Caco-2 (cell line): ENCODE results near the gene DUSP12. TPM values are rescaled to one million over a fixed set of nuclear protein-coding genes. Genes with fewer than 3 reads are reported as not detected.

ENCODE experiments used
- BruUV-seq: library from RNA; stranded (reverse); fragments of 400-500 nt; replicated peaks from 2 replicates; lab custom pipeline; 2021; lab: Mats Ljungman, UMichigan
- CTCF ChIA-PET: fragments of 300-600 bp; sonication (Branson Sonifier 250); formaldehyde crosslinking; loops from one replicate; lab custom pipeline; 2022; ENCODE audit warnings: antibody characterized with exemption; lab: Charles Lee
- POLR2A ChIA-PET: fragments of 300-600 bp; sonication (Branson Sonifier 250); formaldehyde crosslinking; loops from one replicate; lab custom pipeline; 2022; ENCODE audit warnings: antibody characterized with exemption; lab: Charles Lee
- DNase-seq, 2 experiments: peaks; one replicate each; pipeline versions ENCODE4 v3.0.0 to v3.0.0-alpha.2; 2020 to 2022
- H3K27me3 ChIP-seq: replicated peaks from 2 replicates; pipeline ENCODE4 v1.6.0; 2011; ENCODE audit warnings: low read length; ENCODE audit not compliant: control insufficient read depth, insufficient read depth
- H3K36me3 ChIP-seq: 2 replicates; pipeline ENCODE4 v1.5.1; 2011; ENCODE audit warnings: low read length; ENCODE audit not compliant: control insufficient read depth, insufficient read depth
- H3K4me1 ChIP-seq: fragments of 250-450 bp; sonication (Bioruptor Pico); 2 replicates; pipeline ENCODE4 v1.5.1; 2020; ENCODE audit warnings: mild to moderate bottlenecking
- H3K4me3 ChIP-seq: 2 replicates; pipeline ENCODE4 v1.5.1; 2011; ENCODE audit warnings: low read depth, mild to moderate bottlenecking, control low read depth, low read length
- H3K9me3 ChIP-seq: fragments of 250-450 bp; sonication (Bioruptor Pico); 2 replicates; pipeline ENCODE4 v1.5.1; 2020; ENCODE audit warnings: mild to moderate bottlenecking, moderate library complexity
- H3K27ac Mint-ChIP-seq: one replicate; pipeline ENCODE4 v1.8.0; 2022; ENCODE audit warnings: mixed read lengths; ENCODE audit not compliant: unreplicated experiment
- H3K27me3 Mint-ChIP-seq: one replicate; pipeline ENCODE4 v1.8.0; 2022; ENCODE audit warnings: mixed read lengths; ENCODE audit not compliant: insufficient read depth, unreplicated experiment
- H3K36me3 Mint-ChIP-seq: one replicate; pipeline ENCODE4 v1.8.0; 2022; ENCODE audit warnings: mild to moderate bottlenecking, mixed read lengths; ENCODE audit not compliant: insufficient read depth, unreplicated experiment
- H3K4me1 Mint-ChIP-seq: one replicate; pipeline ENCODE4 v1.8.0; 2022; ENCODE audit warnings: low read depth, mixed read lengths; ENCODE audit not compliant: unreplicated experiment
- H3K4me3 Mint-ChIP-seq: one replicate; pipeline ENCODE4 v1.8.0; 2022; ENCODE audit warnings: mild to moderate bottlenecking, moderate library complexity, mixed read lengths; ENCODE audit not compliant: unreplicated experiment
- H3K9me3 Mint-ChIP-seq: one replicate; pipeline ENCODE4 v1.8.0; 2022; ENCODE audit warnings: mixed read lengths; ENCODE audit not compliant: unreplicated experiment
- intact Hi-C: fragments of 100-400 bp; cut with micrococcal nuclease; formaldehyde crosslinking; loops from one replicate; pipeline ENCODE4 v1.10.0; 2022; ENCODE audit not compliant: unreplicated experiment
- total RNA-seq: library from RNA; stranded (reverse); gene quantifications from 2 replicates; pipeline ENCODE4 v1.2.3, GENCODE V29; 2022
- TF ChIP-seq, protein P1 (sequence below), 2 experiments: fragments of 200-600 bp in 1 of 2; IDR thresholded peaks; 1 replicate in 1 of 2; 2 replicates in 1 of 2; pipeline versions ENCODE4 v1.5.1 to v1.8.0; 2011 to 2022; ENCODE audit warnings: antibody characterized with exemption in 1 of 2, control low read depth in 1 of 2, inconsistent platforms in 1 of 2, low read depth in 1 of 2, low read length in 1 of 2, mild to moderate bottlenecking in 1 of 2, moderate library complexity in 1 of 2; ENCODE audit not compliant: insufficient read depth in 1 of 2, severe bottlenecking in 1 of 2, unreplicated experiment in 1 of 2

The DUSP12 gene
- total RNA-seq, 1 experiment from 2014 or later: 54.9 TPM

DNA sequence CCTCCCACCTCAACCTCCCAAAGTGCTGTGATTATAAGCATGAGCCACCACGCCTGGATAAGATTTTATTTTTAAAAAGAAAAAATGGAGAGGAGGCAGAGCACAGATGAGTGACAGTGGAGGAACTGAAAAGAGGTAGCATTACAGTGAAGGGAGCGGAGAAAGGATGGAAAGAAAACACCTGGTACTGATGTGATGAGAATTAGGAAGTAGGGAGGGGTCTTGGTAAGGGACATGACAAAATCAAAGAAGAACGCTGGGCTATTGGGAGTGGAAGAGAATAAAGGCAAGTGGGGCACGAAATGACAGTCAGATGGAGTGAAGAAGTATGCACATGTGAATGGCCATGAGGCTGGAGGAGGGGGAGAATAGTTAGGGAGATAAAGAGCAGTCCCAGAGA lies 40.2 kb upstream of the DUSP12 start:
- intact Hi-C loops: no loop called here
- no peak overlapping the region for H3K4me3 ChIP-seq
- Mint-ChIP-seq H3K4me3 (no peak overlapping the region), H3K9me3 (no peaks in the 10 kb centered on the region), H3K27me3 (peaks cover 10% of the 10 kb centered on the region), H3K36me3 (no peaks in the 10 kb centered on the region), H3K4me1 (no peaks in the 10 kb centered on the region), H3K27ac (no peak overlapping the region)
- no peak for DNase-seq
- no TSS peak for BruUV-seq
- ChIA-PET POLR2A (no interaction called here), CTCF (no interaction called here)
- no peaks in the 10 kb centered on the region for H3K9me3 ChIP-seq
- no peaks in the 10 kb centered on the region; the same call in 1 of the 2 replicates for H3K27me3 ChIP-seq
- TF ChIP-seq, protein P1, sequence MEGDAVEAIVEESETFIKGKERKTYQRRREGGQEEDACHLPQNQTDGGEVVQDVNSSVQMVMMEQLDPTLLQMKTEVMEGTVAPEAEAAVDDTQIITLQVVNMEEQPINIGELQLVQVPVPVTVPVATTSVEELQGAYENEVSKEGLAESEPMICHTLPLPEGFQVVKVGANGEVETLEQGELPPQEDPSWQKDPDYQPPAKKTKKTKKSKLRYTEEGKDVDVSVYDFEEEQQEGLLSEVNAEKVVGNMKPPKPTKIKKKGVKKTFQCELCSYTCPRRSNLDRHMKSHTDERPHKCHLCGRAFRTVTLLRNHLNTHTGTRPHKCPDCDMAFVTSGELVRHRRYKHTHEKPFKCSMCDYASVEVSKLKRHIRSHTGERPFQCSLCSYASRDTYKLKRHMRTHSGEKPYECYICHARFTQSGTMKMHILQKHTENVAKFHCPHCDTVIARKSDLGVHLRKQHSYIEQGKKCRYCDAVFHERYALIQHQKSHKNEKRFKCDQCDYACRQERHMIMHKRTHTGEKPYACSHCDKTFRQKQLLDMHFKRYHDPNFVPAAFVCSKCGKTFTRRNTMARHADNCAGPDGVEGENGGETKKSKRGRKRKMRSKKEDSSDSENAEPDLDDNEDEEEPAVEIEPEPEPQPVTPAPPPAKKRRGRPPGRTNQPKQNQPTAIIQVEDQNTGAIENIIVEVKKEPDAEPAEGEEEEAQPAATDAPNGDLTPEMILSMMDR (IDR thresholded peaks at IDR 0.05; ENCODE audit: insufficient read depth in 1 of 2, low read depth in 1 of 2, low read length in 1 of 2, severe bottlenecking in 1 of 2, unreplicated experiment in 1 of 2): no peak
- H3K36me3 ChIP-seq: no peaks in the 10 kb centered on the region
- no peaks in the 10 kb centered on the region for H3K4me1 ChIP-seq

DNA sequence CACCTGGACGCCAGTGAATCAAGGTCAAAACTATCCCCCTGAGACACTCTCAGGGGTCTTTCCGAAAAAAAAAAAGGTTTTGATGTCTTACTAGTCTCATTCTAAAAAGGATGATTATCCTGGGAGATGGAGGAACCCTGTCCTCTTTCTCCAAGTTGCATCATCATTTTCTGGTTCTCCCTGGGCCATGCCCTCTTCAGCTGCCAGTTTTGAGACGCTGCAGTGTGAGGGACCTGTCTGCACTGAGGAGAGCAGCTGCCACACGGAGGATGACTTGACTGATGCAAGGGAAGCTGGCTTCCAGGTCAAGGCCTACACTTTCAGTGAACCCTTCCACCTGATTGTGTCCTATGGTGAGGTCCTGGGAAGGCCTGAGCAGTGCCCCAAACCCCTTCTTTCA lies 39.0 kb upstream of the DUSP12 start:
- H3K4me1 ChIP-seq: no peaks in the 10 kb centered on the region
- no peaks in the 10 kb centered on the region; the same call in 1 of the 2 replicates for H3K27me3 ChIP-seq
- no TSS peak for BruUV-seq
- Mint-ChIP-seq H3K4me3 (no peak overlapping the region), H3K9me3 (no peaks in the 10 kb centered on the region), H3K27me3 (peaks cover 10% of the 10 kb centered on the region), H3K36me3 (no peaks in the 10 kb centered on the region), H3K4me1 (no peaks in the 10 kb centered on the region), H3K27ac (no peak overlapping the region)
- no peaks in the 10 kb centered on the region for H3K9me3 ChIP-seq
- H3K36me3 ChIP-seq: no peaks in the 10 kb centered on the region
- no peak for DNase-seq
- TF ChIP-seq, protein P1 (IDR thresholded peaks at IDR 0.05; ENCODE audit: insufficient read depth in 1 of 2, low read depth in 1 of 2, low read length in 1 of 2, severe bottlenecking in 1 of 2, unreplicated experiment in 1 of 2): no peak
- H3K4me3 ChIP-seq: no peak overlapping the region
- POLR2A ChIA-PET: no interaction called here
- CTCF ChIA-PET: no interaction called here
- intact Hi-C loops: no loop called here

DNA sequence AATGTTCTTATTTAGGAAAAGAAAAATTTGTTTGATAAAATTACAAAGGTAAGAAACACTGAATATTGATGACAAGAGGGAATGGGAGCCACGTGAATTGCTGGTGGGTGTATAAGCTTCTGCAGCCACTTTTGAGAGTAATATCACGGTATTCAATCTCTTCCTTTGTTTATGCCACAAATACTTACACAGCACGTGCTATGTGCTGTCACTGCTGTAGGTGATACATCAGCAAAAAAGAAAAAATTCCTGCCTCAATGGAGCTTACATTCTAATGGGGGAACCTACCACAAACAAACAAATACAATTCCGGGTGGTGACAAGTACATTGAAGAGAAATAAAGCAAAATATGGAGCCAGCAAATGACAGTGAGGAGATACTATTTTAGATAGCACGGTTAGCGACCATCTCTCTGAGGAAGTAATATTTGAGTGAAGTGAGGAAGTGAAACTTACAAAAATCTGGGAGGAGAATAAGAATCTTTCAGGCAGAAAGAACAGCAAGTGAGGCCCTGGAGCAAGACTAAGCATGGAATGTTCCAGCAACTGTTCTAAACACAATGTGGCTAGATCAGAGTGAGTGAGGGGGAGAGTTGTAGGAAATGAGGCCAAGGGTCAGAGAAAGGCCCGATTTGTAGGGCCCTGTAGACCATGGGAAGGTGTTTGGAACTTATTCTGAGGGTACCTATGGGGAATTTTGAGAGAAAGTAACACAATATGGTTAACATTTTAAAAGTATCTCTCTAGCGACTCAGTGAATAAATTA lies 30.8 kb upstream of the DUSP12 start:
- no peak for DNase-seq
- peaks cover under 1% of the 10 kb centered on the region for H3K36me3 Mint-ChIP-seq
- no peaks in the 10 kb centered on the region for H3K36me3 ChIP-seq
- intact Hi-C loops: no loop called here
- no peak overlapping the region for H3K4me3 Mint-ChIP-seq
- no peaks in the 10 kb centered on the region for H3K4me1 ChIP-seq
- H3K9me3 Mint-ChIP-seq: no peaks in the 10 kb centered on the region
- TF ChIP-seq, protein P1 (IDR thresholded peaks at IDR 0.05; ENCODE audit: insufficient read depth in 1 of 2, low read depth in 1 of 2, low read length in 1 of 2, severe bottlenecking in 1 of 2, unreplicated experiment in 1 of 2): no peak
- ChIA-PET POLR2A (no interaction called here), CTCF (no interaction called here)
- H3K27me3 ChIP-seq: no peaks in the 10 kb centered on the region
- no peak overlapping the region for H3K4me3 ChIP-seq
- H3K4me1 Mint-ChIP-seq: no peaks in the 10 kb centered on the region
- H3K27ac Mint-ChIP-seq: no peak overlapping the region
- BruUV-seq: no TSS peak
- H3K27me3 Mint-ChIP-seq: peaks cover 21% of the 10 kb centered on the region
- no peaks in the 10 kb centered on the region for H3K9me3 ChIP-seq
